Measurements from ENCODE around the gene ATL3. TPM values are rescaled to one million over a fixed set of nuclear protein-coding genes. Genes with fewer than 3 reads are reported as not detected.

Gene ATL3
- total and polyA plus RNA-seq, 2 of the 13 experiments (the other 11 are each of a cell fraction or from before 2014, with no cell fraction given), result not detected

GRCh38 chr11:63681321-63682065, 10.3 kb upstream of the ATL3 start, which contains the start of gene RTN3 (continued):
- TF ChIP-seq ZNF350 (CRISPR knock-in tag; IDR thresholded peaks at IDR 0.05; ENCODE audit: borderline replicate concordance, low read depth), result peak; percentile 91; the same call in 1 of the 2 replicates
- TF ChIP-seq ZNF362 (CRISPR knock-in tag; IDR thresholded peaks at IDR 0.05; ENCODE audit: borderline replicate concordance), result no peak
- TF ChIP-seq ZNF383 (CRISPR knock-in tag; IDR thresholded peaks at IDR 0.05; ENCODE audit: borderline replicate concordance), result no peak
- TF ChIP-seq RBAK (CRISPR knock-in tag; IDR thresholded peaks at IDR 0.05), result no peak
- TF ChIP-seq ATF4 (CRISPR knock-in tag; IDR thresholded peaks at IDR 0.05), result peak in 1 of 2 experiments; percentile 16; a peak in 1 of 4 replicates
- peak; percentile 25; the same call in 1 of the 2 replicates for TF ChIP-seq FOXK1 (CRISPR knock-in tag; IDR thresholded peaks at IDR 0.05; ENCODE audit: borderline replicate concordance, low read depth)
- no peak for TF ChIP-seq YEATS4 (CRISPR knock-in tag; IDR thresholded peaks at IDR 0.05; ENCODE audit: borderline replicate concordance)
- TF ChIP-seq JARID2 (CRISPR knock-in tag; IDR thresholded peaks at IDR 0.05; ENCODE audit: insufficient replicate concordance), result no peak
- TF ChIP-seq MLXIP (CRISPR knock-in tag; IDR thresholded peaks at IDR 0.05; ENCODE audit: borderline replicate concordance), result no peak
- TF ChIP-seq ZNF713 (CRISPR knock-in tag; IDR thresholded peaks at IDR 0.05), result peak; percentile 50; the same call in 1 of the 2 replicates
- no peak for TF ChIP-seq FOSL1 (CRISPR knock-in tag; IDR thresholded peaks at IDR 0.05; ENCODE audit: borderline replicate concordance)
- no peak for TF ChIP-seq ZNF138 (CRISPR knock-in tag; IDR thresholded peaks at IDR 0.05; ENCODE audit: low read depth)
- no peak for TF ChIP-seq DMTF1 (CRISPR knock-in tag; IDR thresholded peaks at IDR 0.05)
- no peak for TF ChIP-seq ZFYVE20 (CRISPR knock-in tag; IDR thresholded peaks at IDR 0.05; ENCODE audit: borderline replicate concordance, low read depth)
- no peak for TF ChIP-seq LRRFIP1 (CRISPR knock-in tag; conservative IDR thresholded peaks at IDR 0.05)
- no peak for TF ChIP-seq SRSF9 (IDR thresholded peaks at IDR 0.05; ENCODE audit: borderline replicate concordance, insufficient read depth, low read depth, low read length, poor library complexity, severe bottlenecking)

Data from HepG2 (cell line).